ENCODE data around the gene XYLT2. TPM values are rescaled to one million over a fixed set of nuclear protein-coding genes. Genes with fewer than 3 reads are reported as not detected.

The XYLT2 gene
- total and polyA plus RNA-seq, 10 of the 15 experiments (the other 5 are each of a cell fraction or from before 2014, with no cell fraction given), result 0.82 to 20.6 (median 13.0) TPM

- no peak for TF ChIP-seq ESRRA (IDR thresholded peaks at IDR 0.05; ENCODE audit: low read length)
- TF ChIP-seq EP300 (IDR thresholded peaks at IDR 0.05; ENCODE audit: borderline replicate concordance in 1 of 2, control insufficient read depth in 1 of 2, low read depth in 2 of 2, low read length in 2 of 2), result peak in 1 of 2 experiments; percentile 54; a peak in 1 of 4 replicates
- TF ChIP-seq E4F1 (IDR thresholded peaks at IDR 0.05; ENCODE audit: borderline replicate concordance, partially characterized antibody), result peak; percentile 74
- TF ChIP-seq MYB (IDR thresholded peaks at IDR 0.05; ENCODE audit: borderline replicate concordance, low read depth, low read length), result 0 out of 2 replicates have a peak, but pooled peaks have one; percentile 50
- no peak for TF ChIP-seq JUNB (IDR thresholded peaks at IDR 0.05)
- TF ChIP-seq ATF3 (IDR thresholded peaks at IDR 0.05; ENCODE audit: borderline replicate concordance, extremely low read depth, low read depth, low read length), result peak; percentile 70; the same call in 1 of the 2 replicates
- peak; percentile 86 for TF ChIP-seq ATF7 (IDR thresholded peaks at IDR 0.05; ENCODE audit: low read depth)
- TF ChIP-seq SUZ12 (IDR thresholded peaks at IDR 0.05; ENCODE audit: unreplicated experiment), result no peak
- no peak for TF ChIP-seq NFIC (IDR thresholded peaks at IDR 0.05; ENCODE audit: low read depth, low read length)
- 0 out of 2 replicates have a peak, but pooled peaks have one; percentile 13 for TF ChIP-seq IRF4 (IDR thresholded peaks at IDR 0.05; ENCODE audit: low read depth, low read length)
- TF ChIP-seq RFX5 (IDR thresholded peaks at IDR 0.05; ENCODE audit: low read depth, low read length), result no peak
- no peak for TF ChIP-seq JUND (IDR thresholded peaks at IDR 0.05; ENCODE audit: low read depth, low read length)
- TF ChIP-seq MEF2B (IDR thresholded peaks at IDR 0.05; ENCODE audit: partially characterized antibody, poor library complexity, severe bottlenecking), result peak; percentile 62
- peak; percentile 98 for TF ChIP-seq POLR2AphosphoS5 (IDR thresholded peaks at IDR 0.05; ENCODE audit: low read length)
- peak; percentile 71; the same call in 1 of the 2 replicates for TF ChIP-seq CREM (IDR thresholded peaks at IDR 0.05; ENCODE audit: low read depth)
- peak; percentile 90; the same call in 2 of the 3 replicates for TF ChIP-seq POU2F2 (IDR thresholded peaks at IDR 0.05; ENCODE audit: borderline replicate concordance, low read depth, low read length)
- TF ChIP-seq SIX5 (IDR thresholded peaks at IDR 0.05; ENCODE audit: low read depth, low read length, severe bottlenecking), result peak; percentile 40
- peak; percentile 99 for TF ChIP-seq GABPA (IDR thresholded peaks at IDR 0.05; ENCODE audit: low read depth)
- TF ChIP-seq MEF2A (IDR thresholded peaks at IDR 0.05; ENCODE audit: insufficient read depth, low read depth, low read length), result no peak
- peak; percentile 66 for TF ChIP-seq HCFC1 (IDR thresholded peaks at IDR 0.05; ENCODE audit: low read length)
- TF ChIP-seq MTA3 (IDR thresholded peaks at IDR 0.05; ENCODE audit: borderline replicate concordance, low read length), result no peak
- TF ChIP-seq NR2F1 (conservative IDR thresholded peaks at IDR 0.05), result 0 out of 2 replicates have a peak, but pooled peaks have one; percentile 25
- TF ChIP-seq ELK1 (IDR thresholded peaks at IDR 0.05; ENCODE audit: low read depth, low read length), result peak; percentile 85
- peak; percentile 99 for TF ChIP-seq POLR2A (IDR thresholded peaks at IDR 0.05; ENCODE audit: low read depth, low read length)
- TF ChIP-seq IKZF2 (IDR thresholded peaks at IDR 0.05), result peak in 1 of 2 experiments; percentile 32; a peak in 1 of 4 replicates
- peak; percentile 96 for TF ChIP-seq TAF1 (IDR thresholded peaks at IDR 0.05; ENCODE audit: borderline replicate concordance, low read depth, low read length)
These were observed 27.0 kb downstream of the XYLT2 start, which contains the start of the genes EME1 and MRPL27 (continued) for GRCh38 chr17:50372758-50373556.

Measured in GM12878 (cell line).